Lower leg skin (tissue), 4 donors: ENCODE data around the gene NCOA4. TPM values are rescaled to one million over a fixed set of nuclear protein-coding genes. Genes with fewer than 3 reads are reported as not detected.

Experiments used
- DNase-seq, 2 donors: peaks; one replicate each; pipeline ENCODE4 v3.0.0-alpha.2; 2019; ENCODE audit warnings: low spot score in 2 of 2
- H3K4me3 ChIP-seq: fragments of 200-600 bp; sonication (generic); 2 replicates; pipeline ENCODE4 v1.5.1; 2017; ENCODE audit warnings: mild to moderate bottlenecking, low read depth; ENCODE audit not compliant: poor library complexity, severe bottlenecking
- CTCF ChIP-seq, 3 donors: fragments of 450-650 bp; IDR thresholded peaks; one replicate each; pipeline ENCODE4 v1.5.1; 2016; ENCODE audit warnings: antibody characterized with exemption in 3 of 3, mild to moderate bottlenecking in 3 of 3, moderate library complexity in 2 of 3
- POLR2A ChIP-seq, 2 donors: fragments of 450-650 bp; IDR thresholded peaks; one replicate each; pipeline ENCODE4 v1.6.1; 2016 to 2017; ENCODE audit warnings: antibody characterized with exemption in 2 of 2, mild to moderate bottlenecking in 1 of 2, moderate library complexity in 1 of 2
- WGBS, 2 donors: methylation state at CpG; one replicate each; pipeline ENCODE4 v1.1.5; 2018; 5-methylcytosine and 5-hydroxymethylcytosine counted together
- intact Hi-C: fragments of 100-400 bp; cut with DNase I; formaldehyde crosslinking; loops from one replicate; pipeline ENCODE4 v1.15.0; 2023; ENCODE audit warnings: low total_unique reads
- total RNA-seq, 4 donors: library from RNA; depleted of rRNA; stranded (reverse); fragments of >200 nt; gene quantifications; one replicate each; pipeline ENCODE4 v1.1.0, GENCODE V29; 2016

Gene NCOA4
- total RNA-seq, 4 donors from 2014 or later, result 108 to 176 (median 145) TPM

- no peak for TF ChIP-seq CTCF (IDR thresholded peaks at IDR 0.05)
- no peak for TF ChIP-seq POLR2A (IDR thresholded peaks at IDR 0.05)
- H3K4me3 ChIP-seq, result no peak overlapping the region
- no peak for DNase-seq
- intact Hi-C loops, result no loop called here
These were observed 3.2 kb upstream of the NCOA4 start for GRCh38 chr10:46033602-46034011.

DNA sequence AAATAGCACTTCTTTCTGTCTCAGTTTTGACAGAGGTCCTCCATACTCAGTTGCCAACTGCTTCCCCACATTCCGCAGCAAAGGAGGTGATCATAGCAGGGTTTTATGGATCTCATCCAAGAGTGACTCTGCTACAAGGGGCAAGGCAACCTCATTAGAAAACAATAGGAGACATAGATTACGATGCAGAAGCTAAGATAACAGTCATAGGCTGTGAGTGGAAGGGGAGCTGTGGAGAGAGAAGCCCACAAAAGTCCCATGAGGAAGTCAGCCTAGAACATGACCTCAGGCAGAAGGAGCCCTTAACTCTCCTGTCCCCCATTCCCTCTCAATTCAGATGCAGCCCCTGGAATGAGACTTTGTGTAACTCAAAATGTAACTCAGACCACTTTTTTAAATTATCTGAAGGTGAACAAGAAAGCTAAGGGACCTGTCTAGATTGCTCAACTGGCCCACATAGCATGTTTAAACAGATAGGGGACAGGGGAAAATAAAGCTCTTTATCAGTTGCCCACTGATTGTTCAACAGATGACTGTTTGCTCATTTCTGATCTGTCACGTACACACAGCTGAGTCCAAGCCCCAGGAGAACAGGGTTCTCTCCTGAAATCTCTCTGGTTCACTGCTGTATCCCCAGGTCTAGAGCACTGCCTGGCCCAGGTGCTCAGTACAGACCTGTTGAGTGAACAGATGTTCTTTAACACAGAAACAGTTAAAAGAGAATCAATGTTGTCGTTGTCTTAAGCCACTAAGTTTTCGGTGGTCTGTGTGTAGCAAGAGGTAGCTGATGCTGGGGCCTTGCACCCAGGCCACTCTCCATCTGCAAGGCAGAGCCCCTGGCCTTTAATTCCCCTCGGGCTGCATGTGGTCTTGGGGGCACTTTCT lies 1.5 kb upstream of the NCOA4 start:
- TF ChIP-seq CTCF (IDR thresholded peaks at IDR 0.05), result no peak
- TF ChIP-seq POLR2A (IDR thresholded peaks at IDR 0.05), result no peak
- 82 to 87% methylated on average over 6 of the region's 6 CpGs for WGBS, 2 donors
- no peak for DNase-seq
- intact Hi-C loops, result no loop called here
- H3K4me3 ChIP-seq, result no peak overlapping the region

- TF ChIP-seq POLR2A (IDR thresholded peaks at IDR 0.05) (no peak), CTCF (IDR thresholded peaks at IDR 0.05) (no peak)
- DNase-seq, result no peak
- 9% methylated on average over 6 of the region's 6 CpGs for WGBS, 2 donors
- intact Hi-C loops, result loop anchor here (5.0 kb wide), 1 partner anchor 532 kb away; no protein-coding TSS in a partner anchor
- peak overlapping the region; percentile 91 for H3K4me3 ChIP-seq
These were observed 877 bp downstream of the NCOA4 start for GRCh38 chr10:46029461-46030030.

- H3K4me3 ChIP-seq, result no peak overlapping the region
- intact Hi-C loops, result loop anchor here (5.0 kb wide), 1 partner anchor 532 kb away; no protein-coding TSS in a partner anchor
- WGBS, 2 donors, result 22% methylated on average over 6 of the region's 6 CpGs
- TF ChIP-seq POLR2A (IDR thresholded peaks at IDR 0.05), result no peak
- no peak for DNase-seq
These were observed 1.6 kb downstream of the NCOA4 start for GRCh38 chr10:46028584-46029460.

DNA sequence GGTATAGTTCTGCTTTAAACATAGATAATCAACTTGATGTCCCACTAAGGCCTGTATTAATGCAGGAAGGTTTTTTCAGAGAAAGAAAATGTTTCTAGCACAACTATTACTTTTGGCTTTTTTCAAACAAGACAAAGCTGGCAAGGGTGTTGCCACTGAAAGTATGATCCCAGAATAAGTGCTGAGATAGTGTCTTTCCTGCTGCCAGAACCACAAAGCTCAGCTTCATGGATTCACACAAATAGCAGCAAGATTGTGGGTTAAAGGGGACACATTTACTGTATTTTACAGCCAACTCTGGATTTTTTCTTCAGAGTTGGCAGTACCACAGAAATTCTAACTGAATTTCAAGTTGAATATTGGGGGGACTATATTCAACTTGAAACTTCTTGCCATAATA lies 4.3 kb downstream of the NCOA4 start:
- no peak for DNase-seq
- no peak overlapping the region for H3K4me3 ChIP-seq
- TF ChIP-seq POLR2A (IDR thresholded peaks at IDR 0.05), result no peak
- no peak for TF ChIP-seq CTCF (IDR thresholded peaks at IDR 0.05)
- intact Hi-C loops, result loop anchor here (5.0 kb wide), 1 partner anchor 529 kb away; no protein-coding TSS in a partner anchor
